SK-N-SH treated with all-trans-retinoic acid at 6 μM for 48 hours (cell line): Measurements from ENCODE around the gene LAMB4.

Experiments used
- ARNTL ChIP-seq: fragments of 450-650 bp; formaldehyde crosslinking; IDR thresholded peaks from 2 replicates; pipeline ENCODE4 v1.5.0; 2020; ENCODE audit warnings: low read depth, mild to moderate bottlenecking, moderate library complexity, borderline replicate concordance
- BACH2 ChIP-seq: fragments of 250-450 bp; sonication (Bioruptor Pico); IDR thresholded peaks from 2 replicates; pipeline ENCODE4 v1.9.0; 2021; ENCODE audit warnings: mild to moderate bottlenecking, borderline replicate concordance
- CREB5 ChIP-seq: fragments of 250-450 bp; sonication (Bioruptor Pico); IDR thresholded peaks from 2 replicates; pipeline ENCODE4 v1.5.1; 2020; ENCODE audit warnings: low read depth, mild to moderate bottlenecking, moderate library complexity
- SNAI2 ChIP-seq: fragments of 250-450 bp; sonication (Bioruptor Pico); IDR thresholded peaks from 2 replicates; pipeline ENCODE4 v1.5.0; 2020; ENCODE audit warnings: mild to moderate bottlenecking, moderate library complexity
- TCF4 ChIP-seq: fragments of 250-450 bp; sonication (Bioruptor Pico); IDR thresholded peaks from 2 replicates; pipeline ENCODE4 v1.8.0; 2021; ENCODE audit warnings: mild to moderate bottlenecking, moderate library complexity, borderline replicate concordance
- ZFP3 ChIP-seq: fragments of 250-450 bp; sonication (Bioruptor Pico); IDR thresholded peaks from 2 replicates; pipeline ENCODE4 v1.5.0; 2020; ENCODE audit warnings: mild to moderate bottlenecking, moderate library complexity

- TF ChIP-seq CREB5 (CRISPR knock-in tag) (no peak), SNAI2 (CRISPR knock-in tag) (no peak), BACH2 (CRISPR knock-in tag) (no peak), ZFP3 (no peak), TCF4 (CRISPR knock-in tag) (no peak), ARNTL (CRISPR knock-in tag) (no peak)
Observed at GRCh38 chr7:108073305-108074070, 56.7 kb downstream of the LAMB4 start.
